BLaER1 treated with 17β-estradiol and CSF1 and Interleukin-3, amounts not matched to agents 10 nM and 100 nM (cell line): ENCODE data around the gene TP53RK.
A peak's percentile ranks its signal among the peaks of the same experiment; 100 is the strongest.
"Not testable (repeated sequence)": the region's sequence is repeated elsewhere in the genome, so short reads cannot be mapped to it uniquely, and the experiment has no call there.

Experiments
- H3K27ac ChIP-seq, 11 experiments: shearing (Covaris generic); formaldehyde crosslinking; 2 replicates each; pipeline ENCODE4 v1.8.1; 2022
- H3K27me3 ChIP-seq, 11 experiments: shearing (Covaris generic); formaldehyde crosslinking; 2 replicates each; pipeline ENCODE4 v1.8.1; 2022
- H3K36me3 ChIP-seq, 11 experiments: shearing (Covaris generic); formaldehyde crosslinking; 2 replicates each; pipeline ENCODE4 v1.8.1; 2022
- H3K4me1 ChIP-seq, 10 experiments: shearing (Covaris generic); formaldehyde crosslinking; 2 replicates each; pipeline ENCODE4 v1.8.1; 2022
- H3K4me2 ChIP-seq, 11 experiments: shearing (Covaris generic); formaldehyde crosslinking; 2 replicates each; pipeline ENCODE4 v1.8.1; 2022
- H3K4me3 ChIP-seq, 10 experiments: shearing (Covaris generic); formaldehyde crosslinking; 2 replicates each; pipeline ENCODE4 v1.8.1; 2022
- H3K9ac ChIP-seq, 11 experiments: shearing (Covaris generic); formaldehyde crosslinking; 2 replicates each; pipeline ENCODE4 v1.8.1; 2022
- H3K9me3 ChIP-seq, 11 experiments: shearing (Covaris generic); formaldehyde crosslinking; replicated peaks in 1 of 11; 2 replicates each; pipeline ENCODE4 v1.8.1; 2022
- H4K20me1 ChIP-seq, 11 experiments: shearing (Covaris generic); formaldehyde crosslinking; 2 replicates each; pipeline ENCODE4 v1.8.1; 2022
- Cebpa-rat ChIP-seq, 11 experiments: shearing (Covaris generic); IDR thresholded peaks; 2 replicates each; pipeline ENCODE4 v1.8.1; 2022

TP53RK gene

DNA sequence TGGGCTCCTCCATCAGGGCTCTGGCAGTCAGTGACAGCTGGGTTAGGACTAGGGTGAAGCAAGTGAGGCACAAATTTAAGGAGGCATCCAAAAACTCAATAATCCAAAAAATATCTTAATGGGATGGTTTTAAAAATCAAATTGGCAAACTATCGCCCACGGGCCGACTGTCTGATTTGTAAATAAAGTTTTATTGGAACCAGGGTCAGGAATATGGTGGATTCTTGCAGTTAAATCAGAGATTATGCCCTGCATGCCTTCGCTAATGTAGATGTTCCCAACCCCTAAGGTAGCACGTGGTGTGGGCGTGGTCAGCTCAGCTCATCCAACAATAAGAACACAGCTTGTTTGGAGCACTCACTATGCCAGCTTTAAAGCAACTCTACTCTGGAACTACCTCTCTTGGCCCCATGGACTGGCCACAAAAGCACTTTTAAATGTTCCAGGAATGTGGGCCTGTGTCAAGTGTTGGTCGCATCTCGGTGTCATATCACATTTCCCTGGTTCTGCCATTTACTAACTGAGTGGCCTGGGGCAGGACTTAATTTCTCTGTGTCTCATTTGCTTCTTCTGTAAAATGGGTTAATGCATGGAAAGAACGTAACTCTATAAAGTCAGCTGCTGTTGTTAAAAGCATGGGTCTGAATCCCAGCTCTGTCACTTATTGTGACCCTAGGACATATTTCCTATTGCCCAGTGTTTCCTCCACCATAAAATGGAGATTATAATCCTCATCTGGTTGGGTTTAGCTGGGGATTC is 7.0 kb downstream of the TP53RK start:
- H3K9me3 ChIP-seq = no peaks in the 10 kb centered on the region
- no peak overlapping the region for H3K4me3 ChIP-seq
- H3K36me3 ChIP-seq = peaks cover 43 to 66% (median 52%) of the 10 kb centered on the region in 11 experiments
- H3K27ac ChIP-seq = no peak overlapping the region
- peaks cover 39 to 53% (median 43%) of the 10 kb centered on the region in 10 experiments for H3K4me1 ChIP-seq
- no peaks in the 10 kb centered on the region for H3K27me3 ChIP-seq
- H4K20me1 ChIP-seq = peaks cover 64 to 89% (median 73%) of the 10 kb centered on the region in 11 experiments; a peak in 21 of 22 replicates
- no peak for TF ChIP-seq Cebpa-rat (IDR thresholded peaks at IDR 0.05)
- H3K9ac ChIP-seq = no peak overlapping the region
- H3K4me2 ChIP-seq = no peak overlapping the region

DNA sequence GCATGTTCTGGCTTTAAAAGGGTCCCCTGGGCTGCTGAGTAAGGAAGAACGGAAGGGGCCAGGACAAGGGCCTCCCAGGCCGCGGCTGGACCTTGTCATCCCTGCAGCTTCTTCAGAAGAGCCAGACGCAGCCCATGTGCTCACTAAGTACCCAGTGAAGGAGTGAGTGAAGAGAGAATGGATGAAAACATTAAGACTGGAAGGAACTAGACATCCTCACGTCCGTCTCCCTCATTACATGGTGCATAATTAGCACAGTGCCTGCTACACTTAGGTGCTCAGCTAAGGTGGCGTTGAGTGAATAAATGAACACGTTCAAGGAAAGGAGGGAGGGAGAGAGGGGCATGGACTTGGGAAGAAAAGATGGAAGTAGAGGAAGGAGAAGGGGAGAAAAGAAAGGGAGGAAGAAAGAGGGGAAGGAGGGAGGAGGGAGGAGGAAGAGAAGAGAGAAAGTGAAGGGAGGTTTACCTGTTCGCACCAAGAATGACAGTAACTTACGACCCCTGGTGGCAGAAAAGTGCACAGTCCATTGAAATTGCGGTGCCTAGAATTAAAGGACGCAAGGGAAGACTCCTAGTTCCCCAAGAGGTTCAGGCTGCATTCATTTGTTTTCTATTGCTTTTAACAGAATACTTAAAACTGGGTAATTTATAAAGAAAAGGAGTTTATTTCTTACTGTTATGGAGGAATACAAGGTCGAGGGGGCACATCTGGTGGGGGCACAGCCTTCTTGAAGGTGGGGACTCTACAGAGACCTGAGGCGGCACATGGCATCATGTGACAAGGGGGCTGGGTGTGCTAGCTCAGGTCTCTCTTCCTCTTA is 8.0 kb downstream of the TP53RK start:
- Histone ChIP-seq H3K4me1 (peaks cover 29 to 43% (median 33%) of the 10 kb centered on the region in 10 experiments), H3K27me3 (no peaks in the 10 kb centered on the region), H3K9me3 (no peaks in the 10 kb centered on the region), H3K27ac (no peak overlapping the region), H4K20me1 (peaks cover 55 to 79% (median 63%) of the 10 kb centered on the region in 11 experiments; a peak in 21 of 22 replicates), H3K4me3 (no peak overlapping the region), H3K4me2 (no peak overlapping the region), H3K9ac (no peak overlapping the region), H3K36me3 (peaks cover 35 to 56% (median 45%) of the 10 kb centered on the region in 11 experiments)
- no peak for TF ChIP-seq Cebpa-rat (IDR thresholded peaks at IDR 0.05)

DNA sequence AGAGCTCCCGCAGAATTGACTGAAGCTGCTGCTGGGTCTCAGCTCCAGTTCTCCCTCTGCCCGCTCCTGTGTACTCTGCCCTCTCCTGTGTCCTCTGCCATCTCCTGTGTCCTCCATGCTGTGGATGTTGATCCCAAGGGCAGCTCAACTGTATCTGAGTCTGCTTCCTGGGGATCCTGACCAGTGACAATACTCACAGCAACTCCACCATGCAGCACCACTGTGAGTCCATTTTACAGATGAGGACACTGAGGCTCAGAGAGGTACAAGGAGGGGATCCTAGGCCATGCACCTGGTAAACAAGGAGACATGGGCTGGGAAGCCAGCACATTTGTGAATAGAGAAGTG is 8.6 kb downstream of the TP53RK start:
- Histone ChIP-seq H3K4me2 (no peak overlapping the region), H4K20me1 (peaks cover 52 to 73% (median 58%) of the 10 kb centered on the region in 11 experiments; a peak in 21 of 22 replicates), H3K27me3 (no peaks in the 10 kb centered on the region), H3K27ac (no peak overlapping the region), H3K9me3 (no peaks in the 10 kb centered on the region), H3K9ac (no peak overlapping the region), H3K4me3 (no peak overlapping the region), H3K36me3 (peaks cover 29 to 50% (median 39%) of the 10 kb centered on the region in 11 experiments), H3K4me1 (peaks cover 26 to 42% (median 33%) of the 10 kb centered on the region in 10 experiments)
- TF ChIP-seq Cebpa-rat (IDR thresholded peaks at IDR 0.05) = no peak

DNA sequence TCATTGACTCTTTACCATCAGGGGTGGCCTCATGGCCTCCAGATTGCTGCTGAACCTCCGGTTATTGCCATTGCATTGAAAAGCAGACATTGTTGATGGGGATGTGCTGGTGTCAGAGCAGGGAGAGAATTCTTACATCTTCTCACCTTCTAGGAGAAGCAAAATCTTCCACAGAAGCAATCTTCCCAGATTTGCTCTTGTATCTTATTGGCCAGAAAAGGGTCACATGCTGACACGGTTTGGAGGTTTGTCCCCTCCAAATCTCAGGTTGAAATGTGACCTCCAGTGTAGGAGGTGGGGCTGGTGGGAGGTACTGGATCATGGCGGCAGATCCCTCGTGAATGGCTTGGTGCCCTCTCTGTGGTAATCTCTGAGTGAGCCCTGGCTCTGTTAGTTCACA is 10.7 kb downstream of the TP53RK start:
- peaks cover 10 to 29% (median 18%) of the 10 kb centered on the region in 11 experiments; a peak in 19 of 22 replicates for H3K36me3 ChIP-seq
- H3K9ac ChIP-seq = no peak overlapping the region
- H3K4me3 ChIP-seq = no peak overlapping the region
- H4K20me1 ChIP-seq = peaks cover 31 to 63% (median 37%) of the 10 kb centered on the region in 11 experiments; a peak in 21 of 22 replicates
- peaks cover 12 to 43% (median 34%) of the 10 kb centered on the region in 10 experiments for H3K4me1 ChIP-seq
- TF ChIP-seq Cebpa-rat (IDR thresholded peaks at IDR 0.05) = no peak
- no peaks in the 10 kb centered on the region for H3K27me3 ChIP-seq
- H3K9me3 ChIP-seq = no peaks in the 10 kb centered on the region
- H3K27ac ChIP-seq = no peak overlapping the region
- no peak overlapping the region for H3K4me2 ChIP-seq

DNA sequence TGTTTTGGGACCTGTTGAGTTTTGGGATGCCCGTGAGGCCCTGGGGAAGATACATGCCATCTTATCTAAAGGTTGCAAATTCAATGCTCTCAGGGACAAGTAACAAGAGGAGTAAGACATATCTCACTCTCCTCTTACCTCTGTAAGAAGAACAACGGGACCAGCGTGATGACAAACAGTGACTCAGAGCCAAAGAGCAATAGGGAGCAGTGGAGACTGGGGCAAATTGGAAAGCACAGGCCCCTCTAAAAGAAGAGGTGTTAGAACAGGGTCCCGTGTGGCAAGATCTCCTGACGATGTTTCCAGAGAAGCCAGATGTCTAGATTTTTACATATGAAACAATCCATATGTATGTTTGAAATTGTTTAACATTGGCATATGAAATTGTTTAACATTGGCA is 11.6 kb downstream of the TP53RK start:
- Histone ChIP-seq H3K4me1 (peaks cover 4 to 34% (median 29%) of the 10 kb centered on the region in 10 experiments; a peak in 18 of 20 replicates), H3K4me3 (no peak overlapping the region), H3K9me3 (peaks cover 0 to 6% (median 0%) of the 10 kb centered on the region in 11 experiments; a peak in 8 of 22 replicates), H3K9ac (no peak overlapping the region), H3K36me3 (peaks cover 10 to 23% (median 13%) of the 10 kb centered on the region in 11 experiments; a peak in 18 of 22 replicates), H3K27ac (no peak overlapping the region), H3K4me2 (no peak overlapping the region), H3K27me3 (no peaks in the 10 kb centered on the region), H4K20me1 (peaks cover 22 to 55% (median 28%) of the 10 kb centered on the region in 11 experiments; a peak in 21 of 22 replicates)
- no peak for TF ChIP-seq Cebpa-rat (IDR thresholded peaks at IDR 0.05)

DNA sequence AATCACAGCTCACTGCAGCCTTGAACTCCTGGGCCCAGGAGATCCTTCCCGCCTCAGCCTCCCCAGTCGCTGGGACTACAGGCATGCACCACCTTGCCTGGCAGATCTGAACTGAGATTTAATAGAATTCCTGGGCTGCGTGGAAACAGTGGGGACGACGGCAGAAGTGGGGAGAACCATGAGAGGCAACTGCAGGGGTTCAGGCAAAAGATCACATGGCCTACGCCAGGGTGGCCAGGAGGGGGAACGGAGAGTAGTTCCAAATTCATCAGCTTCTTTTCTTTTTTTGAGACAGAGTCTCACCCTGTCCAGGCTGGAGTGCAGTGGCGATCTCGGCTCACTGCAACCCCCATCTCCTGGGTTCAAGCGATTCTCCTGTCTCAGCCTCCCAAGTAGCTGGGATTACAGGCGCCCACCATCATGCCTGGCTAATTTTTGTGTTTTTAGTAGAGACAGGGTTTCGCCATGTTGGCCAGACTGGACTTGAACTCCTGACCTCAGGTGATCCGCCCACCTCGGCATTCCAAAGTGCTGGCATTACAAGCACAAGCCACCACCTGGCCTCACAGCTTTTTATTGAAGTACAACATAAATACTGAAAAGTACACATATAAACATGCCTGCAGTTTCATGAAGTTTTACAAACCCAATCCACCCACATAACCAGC is 12.5 kb downstream of the TP53RK start:
- H3K9ac ChIP-seq, H3K4me2 ChIP-seq, H3K4me3 ChIP-seq, H3K27ac ChIP-seq, H3K27me3 ChIP-seq: not testable (repeated sequence)
- H4K20me1 ChIP-seq = peaks cover 14 to 50% (median 19%) of the 10 kb centered on the region in 11 experiments; a peak in 21 of 22 replicates
- H3K9me3 ChIP-seq = peaks cover 0 to 14% (median 6%) of the 10 kb centered on the region in 11 experiments; a peak in 15 of 22 replicates
- H3K36me3 ChIP-seq = peaks cover 10 to 23% (median 13%) of the 10 kb centered on the region in 11 experiments; a peak in 18 of 22 replicates
- H3K4me1 ChIP-seq = peaks cover 3 to 30% (median 23%) of the 10 kb centered on the region in 10 experiments; a peak in 18 of 20 replicates

DNA sequence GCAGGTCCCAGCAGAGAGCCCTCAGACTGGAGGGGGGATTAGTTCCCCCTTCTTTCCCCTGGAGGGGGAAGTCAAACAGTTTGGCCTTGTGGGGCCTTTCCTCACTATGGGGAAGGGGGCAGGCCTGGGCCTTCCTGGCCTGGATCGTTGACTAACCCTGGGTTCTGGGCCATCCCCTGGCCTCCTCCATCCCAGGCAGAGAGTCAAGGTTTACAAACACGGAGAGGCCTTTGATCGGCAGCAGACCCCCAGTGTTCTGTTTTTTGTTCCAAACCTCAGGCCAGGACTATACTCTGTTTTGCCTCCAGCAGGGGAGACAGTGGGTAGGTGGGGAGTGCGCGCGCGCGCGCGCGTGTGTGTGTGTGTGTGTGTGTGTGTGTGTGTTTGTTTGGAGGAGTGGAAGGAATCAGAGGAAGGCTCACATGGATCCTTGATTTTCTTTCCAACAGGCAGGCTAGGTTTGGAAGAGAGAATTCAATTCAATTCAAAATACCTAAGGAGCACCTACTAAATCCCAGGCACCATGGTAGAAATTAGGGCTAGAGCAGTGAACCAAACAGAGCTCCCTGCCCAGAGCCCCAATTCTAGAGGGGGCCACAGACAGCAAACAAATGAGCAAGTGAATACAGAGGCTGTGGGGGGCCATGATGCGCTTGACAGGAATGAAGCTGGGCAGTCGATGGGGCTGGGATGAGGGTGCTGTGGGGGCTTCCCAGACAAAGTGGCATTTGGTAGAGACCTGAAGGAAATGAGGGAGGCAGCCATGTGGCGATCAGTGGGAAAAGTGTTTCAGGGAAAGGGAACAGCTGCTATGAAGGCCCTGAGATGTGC is 14.8 kb downstream of the TP53RK start:
- 0 out of 22 replicates have a peak overlapping the region, but pooled peaks of 1 of the 11 experiments have one; percentile 1 for H3K27ac ChIP-seq
- H3K4me3 ChIP-seq = no peak overlapping the region
- H3K9ac ChIP-seq = peak overlapping the region in 3 of 11 experiments; percentile 6 to 39 (median 17); a peak in 1 of 22 replicates
- peak overlapping the region; percentile 13 to 70 (median 54); a peak in 20 of 22 replicates for H3K4me2 ChIP-seq
- H3K36me3 ChIP-seq = peaks cover 0 to 15% (median 0%) of the 10 kb centered on the region in 11 experiments; a peak in 5 of 22 replicates
- H3K9me3 ChIP-seq = peaks cover 20 to 37% (median 28%) of the 10 kb centered on the region in 11 experiments
- TF ChIP-seq Cebpa-rat (IDR thresholded peaks at IDR 0.05) = no peak
- H3K27me3 ChIP-seq = no peaks in the 10 kb centered on the region
- peaks cover 0 to 28% (median 3%) of the 10 kb centered on the region in 11 experiments; a peak in 9 of 22 replicates for H4K20me1 ChIP-seq
- H3K4me1 ChIP-seq = peaks cover 0 to 27% (median 21%) of the 10 kb centered on the region in 10 experiments; a peak in 17 of 20 replicates
